CD4-positive, alpha-beta T cell treated with Interleukin-4 for 1 hour (primary cell): ENCODE data around the gene RGL1.
A peak's percentile ranks its signal among the peaks of the same experiment; 100 is the strongest.
"Not testable (repeated sequence)": the region's sequence is repeated elsewhere in the genome, so short reads cannot be mapped to it uniquely, and the experiment has no call there.

Source experiments
- DNase-seq, 2 donors: peaks; one replicate each; pipeline ENCODE4 v3.0.0-alpha.2; 2020 to 2022

Gene RGL1

DNA sequence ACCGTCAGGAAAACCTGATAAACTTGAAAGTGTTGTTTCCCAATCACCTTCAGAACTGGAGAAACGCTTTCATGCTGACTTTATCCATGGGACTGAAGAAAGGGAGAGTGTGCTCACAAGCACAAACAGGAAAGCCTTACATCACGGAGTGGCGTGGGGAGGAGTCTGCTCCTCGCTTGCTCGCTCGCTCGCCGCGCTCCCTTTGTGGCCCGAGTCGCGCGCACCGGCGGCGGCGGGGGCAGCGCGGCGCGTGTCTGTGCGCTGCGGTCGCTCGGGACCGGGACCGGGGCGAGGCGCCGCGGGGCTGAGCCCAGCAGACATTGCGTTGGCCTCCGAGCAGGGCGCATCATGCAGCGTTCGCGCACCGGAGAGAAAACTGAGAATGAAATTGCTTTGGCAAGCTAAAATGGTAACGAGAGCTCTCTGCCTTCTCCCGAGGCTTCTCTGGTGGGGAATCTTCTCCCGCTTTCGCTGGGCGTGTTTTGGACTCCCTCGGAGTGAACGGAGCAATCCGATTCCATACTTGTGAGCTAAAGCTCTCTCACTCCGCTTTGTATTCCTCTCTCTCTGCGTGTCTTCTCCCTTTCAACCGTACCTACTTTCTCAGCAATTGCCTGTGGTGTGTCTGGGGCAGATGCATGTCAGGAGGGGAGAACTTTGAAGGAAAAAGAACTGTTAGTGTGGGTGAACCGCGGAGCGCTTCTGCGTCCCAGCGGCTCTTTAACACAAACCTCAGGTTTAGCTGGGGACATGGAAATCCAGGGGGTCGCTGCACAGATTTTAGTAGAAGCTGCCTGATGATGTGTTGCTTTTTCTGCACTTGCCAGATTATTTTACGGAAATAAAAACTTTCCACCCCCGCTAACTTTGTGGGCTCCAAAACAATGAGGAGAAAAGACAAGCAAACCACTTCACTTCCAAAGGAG, at the start of gene RGL1:
RGL1 (plus strand) TSS at position 205 of the 926 bp plus-strand sequence; CDS start at position 383, 178 bp downstream.
- peak; percentile 5 to 22 for DNase-seq

DNA sequence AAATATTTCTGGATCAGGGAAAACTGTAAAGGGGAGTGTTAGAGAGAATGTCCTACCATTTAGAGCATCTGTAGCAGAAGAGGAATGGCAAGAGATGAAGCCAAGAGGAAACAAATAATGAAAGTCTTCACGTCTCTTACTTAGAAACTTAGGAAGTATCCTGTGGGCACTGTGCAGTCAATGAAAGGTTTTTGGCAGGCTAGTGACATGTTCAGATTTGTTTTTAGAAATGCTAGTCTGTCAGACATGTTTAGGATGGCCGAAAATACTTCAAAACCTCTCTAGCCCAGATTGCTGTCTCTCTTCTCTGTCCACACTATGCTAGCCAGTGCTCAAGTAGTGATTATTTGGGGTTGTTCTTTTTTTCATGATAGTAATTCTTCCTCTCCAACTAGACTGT, 48.6 kb upstream of the RGL1 start:
- DNase-seq, result no peak

DNA sequence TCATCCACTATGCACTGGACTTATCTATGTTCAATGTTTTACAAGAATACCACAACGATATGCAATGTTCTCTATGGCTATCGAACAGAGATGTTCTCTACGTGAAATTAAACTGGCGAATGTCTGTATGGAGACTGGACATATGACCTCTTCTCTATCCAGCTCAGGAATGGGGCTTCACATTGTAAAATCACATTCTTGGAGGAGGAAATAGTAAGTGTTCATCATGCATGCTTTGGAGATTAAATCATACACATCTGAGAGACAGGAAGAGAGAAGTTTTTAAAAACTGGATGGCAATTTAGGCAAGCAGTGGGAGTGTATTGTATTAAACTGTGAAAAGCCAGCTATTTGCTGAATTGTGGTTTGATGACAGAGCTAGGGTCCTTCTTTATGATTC, 47.9 kb upstream of the RGL1 start:
- no peak for DNase-seq

DNA sequence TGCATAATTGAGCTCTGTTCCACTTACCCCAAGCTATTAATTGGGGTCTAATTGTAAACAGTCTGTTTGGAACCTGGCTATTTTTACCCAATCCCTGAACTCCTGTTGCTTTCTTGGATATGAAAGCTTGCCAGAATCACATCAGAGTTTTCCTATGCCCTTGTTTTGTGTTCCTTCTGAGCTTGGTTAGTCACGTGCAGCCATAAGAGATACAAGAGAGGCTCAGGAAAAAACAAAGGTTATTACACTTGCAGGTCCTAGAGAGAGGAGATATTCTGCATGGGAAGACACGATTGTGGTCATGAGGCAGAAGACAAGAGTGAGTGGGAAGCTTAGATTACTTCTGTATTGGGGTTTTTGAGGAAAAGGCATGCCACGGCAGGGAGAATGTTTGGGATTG, 46.0 kb upstream of the RGL1 start:
- no peak for DNase-seq

DNA sequence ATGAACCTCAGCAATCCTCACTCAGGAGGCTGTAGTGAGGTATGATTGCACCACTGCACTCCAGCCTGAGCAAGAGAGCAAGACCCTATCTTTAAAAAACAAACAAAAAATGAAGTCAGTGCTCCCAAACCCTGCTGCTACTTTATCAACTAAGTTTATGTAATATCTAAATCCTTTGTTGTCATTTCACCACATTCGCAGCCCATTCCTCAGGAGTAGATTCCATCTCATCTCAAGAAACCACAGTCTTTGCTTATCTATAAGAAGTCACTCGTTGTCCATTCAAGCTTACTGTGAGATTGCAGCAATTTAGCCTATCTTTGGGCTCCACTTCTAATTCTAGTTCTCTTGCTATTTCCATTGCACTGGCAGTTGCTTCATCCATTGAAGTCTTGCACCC, 44.3 kb upstream of the RGL1 start:
- DNase-seq, result no peak

DNA sequence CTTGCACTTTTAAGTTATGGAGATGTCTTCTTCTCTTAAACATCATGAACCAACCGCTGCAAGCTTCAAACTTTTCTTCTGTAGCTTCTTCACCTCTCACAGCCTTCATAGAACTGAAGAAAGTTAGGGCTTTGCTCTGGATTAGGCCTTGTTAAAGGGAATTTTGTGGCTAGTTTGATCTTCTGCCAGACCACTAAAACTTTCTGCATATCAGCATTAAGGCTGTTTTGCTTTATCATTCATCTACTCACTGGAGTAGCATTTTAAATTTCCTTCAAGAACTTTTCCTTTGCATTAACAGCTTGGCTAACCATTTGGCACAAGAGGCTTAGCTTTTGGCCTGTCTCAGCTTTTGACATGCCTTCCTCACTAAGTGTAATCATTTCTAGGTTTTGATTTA, 43.0 kb upstream of the RGL1 start:
- no peak for DNase-seq

DNA sequence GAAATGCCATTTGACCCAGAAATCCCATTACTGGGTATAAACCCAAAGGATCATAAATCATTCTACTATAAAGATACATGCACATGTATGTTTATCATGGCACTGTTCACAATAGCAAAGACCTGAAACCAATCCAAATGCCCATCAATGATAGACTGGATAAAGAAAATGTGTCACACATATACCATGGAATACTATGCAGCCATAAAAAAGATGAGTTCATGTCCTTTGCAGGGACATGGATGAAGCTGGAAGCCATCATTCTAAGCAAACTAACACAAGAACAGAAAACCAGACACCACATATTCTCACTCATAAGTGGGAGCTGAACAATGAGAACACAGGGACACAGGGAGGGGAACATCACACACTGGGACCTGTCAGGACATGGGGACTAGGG, 42.1 kb upstream of the RGL1 start:
- DNase-seq, result not testable (repeated sequence)

DNA sequence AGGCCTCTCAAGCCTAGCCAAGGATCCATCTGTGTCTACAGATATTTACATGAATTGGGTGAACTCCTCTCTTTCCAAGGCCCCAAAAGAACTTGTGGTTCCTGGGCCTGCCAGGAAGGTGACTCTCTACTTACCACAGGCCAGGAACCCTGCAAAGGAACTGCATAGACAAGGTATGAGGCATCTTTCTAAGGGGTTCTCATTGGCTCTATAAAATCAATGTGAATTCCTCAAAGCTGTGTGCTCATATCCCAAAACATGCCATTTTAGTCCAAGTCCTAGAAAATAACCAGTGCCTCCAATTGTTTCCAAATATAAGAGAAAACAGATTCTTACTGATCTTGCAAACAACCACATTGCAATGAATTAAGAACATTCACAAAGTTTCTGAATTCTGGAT, 39.9 kb upstream of the RGL1 start:
- no peak for DNase-seq

DNA sequence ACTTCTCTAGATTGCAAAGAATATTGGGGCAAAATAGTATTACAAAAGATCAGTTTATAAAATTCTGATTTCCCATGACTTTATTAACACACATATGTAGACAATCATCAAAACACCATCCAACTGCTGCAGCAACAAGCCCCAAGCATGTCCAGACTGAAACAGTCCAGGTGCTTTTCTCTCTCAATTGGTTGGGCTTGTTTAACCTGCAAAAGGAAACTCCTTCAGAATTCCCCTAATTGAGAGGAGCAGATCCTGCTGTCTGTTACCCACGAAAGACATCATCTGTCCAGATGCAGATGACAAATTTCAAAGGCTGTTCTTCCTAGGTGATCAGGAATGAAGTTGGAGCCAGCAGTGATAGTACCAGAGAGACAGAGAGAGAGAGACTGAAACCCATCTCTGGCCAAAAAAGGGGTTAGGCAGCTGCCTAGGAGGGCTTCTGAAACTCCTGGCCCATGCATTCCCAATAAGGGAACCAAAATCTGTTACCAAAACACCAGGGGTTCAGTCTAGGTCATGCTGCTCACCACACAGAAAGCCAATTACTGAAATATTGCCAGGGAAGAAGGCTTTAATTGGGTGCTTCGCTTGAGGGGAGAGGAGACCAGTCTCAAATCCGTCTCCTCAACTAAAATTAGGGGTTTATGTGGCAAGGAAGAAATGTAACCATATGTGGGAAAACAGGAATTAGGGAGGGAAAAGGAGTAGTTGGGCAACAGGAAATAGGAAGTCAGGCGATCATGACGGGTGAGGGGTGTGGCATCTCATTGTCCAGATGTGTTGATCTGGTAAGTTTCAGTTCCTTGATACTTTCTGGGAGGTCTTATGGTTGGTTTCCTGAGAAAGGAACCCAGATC, 34.7 kb upstream of the RGL1 start:
- no peak for DNase-seq

DNA sequence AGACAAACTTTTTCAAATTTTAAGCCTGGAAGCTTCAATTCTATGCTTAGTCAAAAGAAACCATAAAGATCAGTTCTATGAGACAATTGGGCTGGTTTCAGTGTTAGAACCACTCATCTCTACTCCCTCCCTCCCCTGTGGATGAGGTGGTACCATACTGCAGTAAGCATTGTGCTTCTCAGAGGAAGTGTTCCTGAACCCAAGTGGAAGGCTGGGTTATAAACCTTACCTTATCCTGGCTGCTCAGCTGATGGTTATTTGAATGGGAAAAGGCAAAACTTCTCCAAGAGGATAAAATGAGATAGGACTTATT, 34.1 kb upstream of the RGL1 start:
- no peak for DNase-seq

DNA sequence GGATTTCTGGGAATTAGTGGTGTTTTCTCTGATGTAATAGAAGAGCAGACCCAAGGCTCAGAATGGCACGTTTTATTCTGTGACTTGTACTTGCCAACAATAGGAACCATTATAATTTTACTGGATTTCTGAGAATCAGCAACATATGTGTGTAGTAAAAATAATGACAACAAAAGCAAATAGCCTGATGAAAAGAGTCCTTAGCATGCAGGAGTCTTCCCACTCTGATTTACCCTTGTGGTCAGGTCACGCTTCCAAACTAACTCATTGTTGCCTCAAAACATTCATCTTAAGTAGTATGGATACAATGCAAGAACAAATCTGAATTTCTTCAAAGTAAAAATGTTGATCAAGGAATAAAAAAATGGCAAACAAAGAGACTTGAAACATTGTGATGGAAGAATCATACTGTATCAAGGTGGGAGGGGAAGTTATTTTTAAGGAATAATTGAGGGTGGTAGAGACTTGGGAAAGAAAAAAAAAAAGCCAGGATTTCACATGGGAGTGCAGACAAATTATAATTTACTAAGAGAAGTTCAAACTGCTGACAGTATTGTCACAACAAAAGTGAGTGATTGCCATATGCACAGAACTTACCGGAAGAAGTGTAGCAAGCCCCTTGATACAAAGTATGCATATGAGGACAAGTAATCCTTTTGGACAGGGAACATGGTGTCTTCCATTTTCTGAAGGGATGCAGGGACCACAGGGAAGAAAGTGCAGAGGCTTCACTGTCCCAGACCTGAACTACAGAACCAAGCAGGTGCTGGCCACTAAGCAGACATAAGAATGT, 31.2 kb upstream of the RGL1 start:
- DNase-seq, result no peak

DNA sequence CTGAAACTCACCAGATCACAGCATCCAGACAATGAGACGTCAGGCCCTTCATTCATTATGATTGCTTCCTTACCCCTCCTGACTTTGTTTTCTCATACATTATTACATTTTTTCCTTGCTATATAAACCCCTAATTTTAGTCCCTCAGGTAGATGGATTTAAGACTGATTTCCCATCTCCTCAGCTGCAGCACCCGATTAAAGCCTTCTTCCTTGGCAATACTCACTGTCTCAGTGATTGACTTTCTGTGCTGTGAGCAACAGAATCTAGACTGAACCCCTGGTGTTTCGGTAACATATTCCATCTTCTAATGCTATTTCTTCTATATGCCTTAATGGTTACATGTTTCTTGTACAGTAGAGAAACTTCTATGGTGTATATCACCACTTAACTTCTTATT, 30.0 kb upstream of the RGL1 start:
- no peak for DNase-seq

DNA sequence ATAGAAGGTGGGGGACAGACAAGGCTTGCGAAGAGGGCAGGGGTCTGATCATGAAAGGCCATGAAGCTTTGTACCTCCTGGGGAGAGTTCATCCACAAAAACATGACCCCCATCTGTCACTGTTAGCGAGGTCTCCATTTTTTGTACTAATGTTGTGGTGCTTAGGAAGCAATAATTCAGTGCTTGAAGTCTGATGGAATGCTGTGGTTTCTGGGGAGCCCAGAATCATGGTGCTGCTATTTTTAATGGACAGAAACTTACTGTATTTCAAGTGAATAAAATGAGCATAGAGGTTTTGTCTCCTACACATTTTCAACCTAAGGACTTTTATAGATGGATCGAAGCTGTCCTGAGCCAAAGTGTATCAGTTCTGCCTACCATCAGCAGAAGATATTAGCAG, 28.2 kb upstream of the RGL1 start:
- no peak for DNase-seq

DNA sequence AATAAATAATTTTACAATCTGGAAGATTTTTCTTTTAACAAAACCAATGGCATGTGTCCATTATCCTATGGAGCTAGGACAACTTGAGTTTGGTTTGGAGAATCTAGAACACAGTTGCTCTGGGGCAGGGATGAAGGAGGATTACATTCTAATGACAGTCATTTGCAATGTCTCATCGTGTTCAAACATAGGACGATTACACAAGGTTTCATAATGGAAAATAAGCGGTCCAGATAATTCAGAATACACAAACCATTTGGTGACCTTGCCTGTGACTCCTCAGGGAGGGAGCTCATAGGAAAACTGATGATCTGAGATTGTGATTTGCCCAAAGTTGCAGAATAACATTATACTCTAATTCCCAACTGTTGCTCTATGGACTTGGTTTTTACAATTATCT, 27.6 kb upstream of the RGL1 start:
- DNase-seq, result no peak

DNA sequence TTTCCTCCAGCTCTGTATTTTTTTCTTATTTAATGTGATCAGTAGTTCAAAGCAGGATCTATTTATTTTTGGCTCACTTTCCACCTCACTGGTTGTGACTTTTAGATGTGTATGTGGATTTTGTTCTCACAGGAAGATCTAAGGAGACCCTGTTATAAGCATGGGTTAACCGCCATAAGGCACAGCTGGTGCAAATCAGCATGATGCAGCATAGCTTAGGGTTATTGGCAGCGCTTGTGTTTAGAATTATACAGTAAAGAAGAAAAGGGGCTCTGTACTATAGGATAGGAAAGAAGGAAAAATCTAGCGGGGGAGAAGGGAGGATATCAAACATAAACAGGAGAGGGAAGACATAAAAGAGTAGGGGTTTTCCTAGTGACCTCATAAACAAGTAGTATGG, 26.9 kb upstream of the RGL1 start:
- no peak for DNase-seq

DNA sequence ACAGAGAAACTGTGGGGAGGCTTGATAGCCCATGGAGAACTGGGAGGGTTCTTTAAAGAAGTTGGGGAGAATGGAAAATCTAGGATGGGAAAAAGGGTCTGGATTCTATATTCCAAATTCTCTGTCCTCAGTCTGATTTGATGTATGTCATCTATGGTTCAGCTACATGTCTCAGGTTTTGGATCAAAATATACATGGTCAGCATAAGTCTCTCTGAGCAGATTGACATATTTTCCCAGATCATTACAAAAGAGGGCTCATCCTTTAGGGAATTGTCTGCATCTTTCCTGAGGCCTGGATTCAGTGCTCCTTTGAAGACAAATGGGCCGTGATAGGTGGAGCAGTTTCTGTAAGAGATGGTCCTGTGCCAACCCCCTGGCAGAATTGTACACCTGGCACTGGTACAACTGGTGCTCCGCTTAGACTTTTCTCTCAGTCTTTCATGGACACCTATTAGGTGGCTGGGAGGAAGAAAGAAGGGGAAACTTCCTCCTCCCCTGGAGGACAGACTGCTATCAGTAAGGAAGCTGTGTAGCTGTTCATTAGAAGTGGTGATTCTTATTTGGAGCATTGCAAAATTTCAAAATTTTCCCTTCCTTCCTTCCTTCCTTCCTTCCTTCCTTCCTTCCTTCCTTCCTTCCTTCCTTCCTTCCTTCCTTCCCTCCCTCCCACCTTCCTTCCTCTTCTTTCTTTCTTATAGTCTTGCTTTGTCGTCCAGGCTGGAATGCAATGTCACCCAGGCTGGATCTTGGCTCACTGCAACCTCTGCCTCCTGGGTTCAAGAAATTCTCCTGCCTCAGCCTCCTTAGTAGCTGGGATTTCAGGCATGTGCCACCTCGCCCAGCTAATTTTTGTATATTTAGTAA, 26.1 kb upstream of the RGL1 start:
- DNase-seq, result no peak

DNA sequence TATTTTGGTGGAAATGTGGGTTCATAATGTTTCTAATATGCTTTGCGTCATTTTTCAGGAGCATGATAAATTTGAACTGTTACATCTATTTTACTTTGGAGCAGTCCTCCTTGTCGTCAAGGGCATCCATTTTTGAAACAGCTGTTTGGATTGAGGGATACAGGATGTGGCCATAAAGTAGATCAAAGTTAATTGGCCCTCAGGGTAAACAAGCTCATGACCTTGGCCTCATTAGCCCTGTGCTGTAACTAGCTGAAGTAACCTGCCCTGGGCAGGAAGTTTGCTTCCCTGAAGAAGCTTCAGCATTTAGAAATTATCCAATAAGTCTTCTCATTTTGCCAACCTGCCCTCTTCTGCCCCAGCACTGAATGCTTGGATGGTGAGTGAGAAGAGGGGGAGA, 24.8 kb upstream of the RGL1 start:
- no peak for DNase-seq

DNA sequence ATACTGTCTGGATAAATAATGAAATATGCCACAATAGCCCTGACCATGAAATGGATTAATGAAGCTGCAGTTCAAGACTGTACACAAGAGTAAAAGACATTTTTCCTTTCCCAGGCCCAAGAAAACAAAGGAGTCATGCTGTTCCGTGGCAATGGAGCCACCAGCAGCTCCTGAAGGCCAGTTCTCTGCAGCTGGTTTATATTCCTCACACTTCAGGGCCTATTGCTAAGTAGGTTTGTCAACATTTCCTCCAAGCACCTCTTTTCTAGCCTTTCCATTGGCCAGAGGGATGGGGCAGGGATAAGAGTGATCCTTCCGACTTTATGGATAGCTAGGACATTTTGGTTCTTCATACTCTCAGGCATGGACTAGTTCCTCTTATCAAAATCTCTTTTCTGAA, 24.2 kb upstream of the RGL1 start:
- no peak for DNase-seq

DNA sequence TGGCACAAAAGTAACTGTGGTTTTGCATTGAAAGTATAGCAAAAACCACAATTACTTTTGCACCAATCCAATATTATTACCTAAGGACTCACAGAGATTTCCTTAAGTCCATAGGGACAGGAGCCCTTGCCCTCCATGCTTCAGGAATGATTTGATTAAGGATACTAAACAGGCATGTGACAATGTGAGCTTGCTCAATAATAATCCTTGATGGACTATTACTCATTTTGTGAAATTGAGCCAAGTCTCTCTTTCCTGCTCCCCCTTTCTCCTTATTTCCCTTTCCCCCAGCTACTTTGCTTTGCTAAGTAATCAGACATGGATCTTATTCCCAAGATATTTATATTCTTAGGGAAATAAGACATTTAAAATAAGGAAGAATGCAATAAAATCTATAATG, 21.6 kb upstream of the RGL1 start:
- DNase-seq, result no peak

DNA sequence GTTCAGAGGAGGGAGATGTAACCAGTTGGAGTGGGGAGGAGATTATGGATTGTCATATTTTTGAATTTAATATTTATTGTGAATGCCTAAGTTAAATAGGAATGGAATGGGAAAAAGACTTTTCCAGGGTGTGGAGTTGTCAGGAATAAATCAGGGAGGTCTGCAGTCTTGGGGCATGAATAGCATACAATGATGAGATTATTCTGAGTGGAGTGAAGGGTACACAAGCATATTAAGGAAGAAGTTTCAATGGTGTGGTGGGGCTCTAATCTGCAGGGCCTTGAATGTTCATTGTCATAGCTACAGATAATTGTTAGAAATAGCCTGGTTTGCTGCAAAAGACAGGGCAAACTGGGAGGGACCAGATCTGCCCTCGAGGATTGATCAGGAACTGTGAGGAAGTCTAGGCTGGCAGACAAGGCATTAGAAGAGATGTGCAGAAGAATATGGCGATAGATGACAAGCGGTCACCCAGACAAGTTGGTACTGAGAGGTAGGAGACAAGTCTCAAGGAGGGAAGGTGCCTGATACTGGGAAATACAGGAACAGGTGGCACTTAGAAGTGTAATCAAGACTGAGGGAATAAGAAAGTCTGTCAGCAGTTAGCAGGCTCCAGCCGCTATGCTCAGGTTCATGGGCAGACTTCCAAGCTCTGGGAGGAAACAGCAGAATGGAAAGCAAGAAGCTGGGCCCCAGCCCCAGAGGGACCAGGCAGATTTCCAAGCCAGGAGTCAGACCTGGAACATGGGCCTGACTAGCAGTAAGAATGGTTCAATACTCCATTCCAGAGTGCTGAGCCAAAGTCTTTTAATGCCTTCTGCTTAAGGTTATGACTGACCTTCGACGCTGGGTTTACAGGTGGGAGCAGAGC, 20.9 kb upstream of the RGL1 start:
- no peak for DNase-seq

DNA sequence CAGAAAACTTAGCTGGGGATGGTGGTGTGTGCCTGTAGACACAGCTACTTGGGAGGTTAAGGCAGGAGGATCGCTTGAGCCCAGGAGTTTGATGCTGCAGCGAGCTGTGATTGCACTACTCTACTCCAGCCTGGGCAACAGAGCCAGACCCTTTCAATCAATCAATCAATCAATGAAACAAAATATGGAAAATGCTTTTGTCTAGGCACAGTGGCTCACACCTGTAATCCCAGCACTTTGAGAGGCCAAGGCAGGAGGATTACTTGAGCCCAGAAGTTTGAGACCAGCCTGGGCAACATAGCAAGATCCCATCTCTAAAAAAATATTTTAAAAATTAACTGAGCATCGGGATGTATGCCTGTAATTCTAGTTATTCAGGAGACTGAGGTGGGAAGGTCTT, 19.0 kb upstream of the RGL1 start:
- not testable (repeated sequence) for DNase-seq
